ENCODE results near the gene GLCE.
"Not testable (repeated sequence)": the region's sequence is repeated elsewhere in the genome, so short reads cannot be mapped to it uniquely, and the experiment has no call there.

GLCE gene

GRCh38 chr15:69299451-69299886 lies 139.0 kb downstream of the GLCE start:
- no peak for DNase-seq (ENCODE audit: low read depth in 2 of 2)

GRCh38 chr15:69299943-69300588 lies 139.6 kb downstream of the GLCE start:
- DNase-seq (ENCODE audit: low read depth in 2 of 2): no peak

- not testable (repeated sequence) for DNase-seq (ENCODE audit: low read depth in 2 of 2)
Measured at GRCh38 chr15:69301101-69301500, 140.7 kb downstream of the GLCE start.

- DNase-seq (ENCODE audit: low read depth in 2 of 2): not testable (repeated sequence)
Measured at GRCh38 chr15:69302087-69302486, 141.7 kb downstream of the GLCE start.

GRCh38 chr15:69302929-69303328 lies 142.5 kb downstream of the GLCE start:
- DNase-seq (ENCODE audit: low read depth in 2 of 2): no peak

- DNase-seq (ENCODE audit: low read depth in 2 of 2): no peak
Measured at GRCh38 chr15:69303337-69304181, 143.1 kb downstream of the GLCE start.

- no peak for DNase-seq (ENCODE audit: low read depth in 2 of 2)
Measured at GRCh38 chr15:69304182-69304545, 143.7 kb downstream of the GLCE start.

- DNase-seq (ENCODE audit: low read depth in 2 of 2): no peak
Measured at GRCh38 chr15:69305204-69305931, 144.9 kb downstream of the GLCE start.

- no peak for DNase-seq (ENCODE audit: low read depth in 2 of 2)
Measured at GRCh38 chr15:69305933-69306568, 145.6 kb downstream of the GLCE start.

GRCh38 chr15:69307939-69308338 lies 147.5 kb downstream of the GLCE start:
- DNase-seq (ENCODE audit: low read depth in 2 of 2): no peak

- no peak for DNase-seq (ENCODE audit: low read depth in 2 of 2)
Measured at GRCh38 chr15:69308949-69309348, 148.5 kb downstream of the GLCE start.

- no peak for DNase-seq (ENCODE audit: low read depth in 2 of 2)
Measured at GRCh38 chr15:69311319-69311721, 150.9 kb downstream of the GLCE start.

- no peak for DNase-seq (ENCODE audit: low read depth in 2 of 2)
Measured at GRCh38 chr15:69313432-69314000, 153.1 kb downstream of the GLCE start.

- DNase-seq (ENCODE audit: low read depth in 2 of 2): no peak
Measured at GRCh38 chr15:69314131-69314530, 153.7 kb downstream of the GLCE start.

GRCh38 chr15:69314736-69315135 lies 154.3 kb downstream of the GLCE start:
- DNase-seq (ENCODE audit: low read depth in 2 of 2): no peak

- no peak for DNase-seq (ENCODE audit: low read depth in 2 of 2)
Measured at GRCh38 chr15:69315402-69316110, 155.1 kb downstream of the GLCE start.

- DNase-seq (ENCODE audit: low read depth in 2 of 2): no peak
Measured at GRCh38 chr15:69316291-69316690, 155.9 kb downstream of the GLCE start.

GRCh38 chr15:69317392-69317841 lies 157.0 kb downstream of the GLCE start:
- DNase-seq (ENCODE audit: low read depth in 2 of 2): no peak

GRCh38 chr15:69318033-69318432 lies 157.6 kb downstream of the GLCE start:
- no peak for DNase-seq (ENCODE audit: low read depth in 2 of 2)

- DNase-seq (ENCODE audit: low read depth in 2 of 2): no peak
Measured at GRCh38 chr15:69319384-69320375, 159.2 kb downstream of the GLCE start.

Data from stimulated activated CD4-positive, alpha-beta T cell treated with anti-CD3 and anti-CD28 coated beads, Interleukin-1b, Interleukin-23, amount 100 ng/mL, for 4 hours (primary cell).